ENCODE data around the gene CD22. TPM values are rescaled to one million over a fixed set of nuclear protein-coding genes. Genes with fewer than 3 reads are reported as not detected.

CD22 gene
- total RNA-seq, 2 donors from 2014 or later: 14.0 TPM; not detected in 1

GRCh38 chr19:35341565-35342225, 12.7 kb downstream of the CD22 start:
- Histone ChIP-seq H3K9me3 (no peaks in the 10 kb centered on the region), H3K4me3 (no peak overlapping the region), H3K27me3 (replicated peaks; ENCODE audit: insufficient read depth) (peaks cover 3% of the 10 kb centered on the region), H3K27ac (no peak overlapping the region), H3K36me3 (no peaks in the 10 kb centered on the region), H3K4me1 (replicated peaks) (no peaks in the 10 kb centered on the region)
- intact Hi-C loops (cut with DNase I): no loop called here
- WGBS: 81% methylated on average over 10 of the region's 14 CpGs
- DNase-seq (ENCODE audit: low spot score): no peak
- TF ChIP-seq CTCF (IDR thresholded peaks at IDR 0.05) (no peak), POLR2A (IDR thresholded peaks at IDR 0.05) (no peak), POLR2AphosphoS5 (IDR thresholded peaks at IDR 0.05) (no peak)

GRCh38 chr19:35342430-35342829, 13.4 kb downstream of the CD22 start:
- TF ChIP-seq CTCF (IDR thresholded peaks at IDR 0.05): no peak
- no peak for TF ChIP-seq POLR2A (IDR thresholded peaks at IDR 0.05)
- TF ChIP-seq POLR2AphosphoS5 (IDR thresholded peaks at IDR 0.05): no peak
- Histone ChIP-seq H3K27me3 (replicated peaks; ENCODE audit: insufficient read depth) (peaks cover 3% of the 10 kb centered on the region), H3K36me3 (no peaks in the 10 kb centered on the region), H3K27ac (no peak overlapping the region), H3K4me3 (no peak overlapping the region), H3K9me3 (no peaks in the 10 kb centered on the region), H3K4me1 (replicated peaks) (no peaks in the 10 kb centered on the region)
- DNase-seq (ENCODE audit: low spot score): no peak
- WGBS: 51% methylated on average over 5 of the region's 5 CpGs
- intact Hi-C loops (cut with DNase I): no loop called here

- H3K36me3 ChIP-seq: no peaks in the 10 kb centered on the region
- WGBS: 82% methylated on average over 17 of the region's 17 CpGs
- intact Hi-C loops (cut with DNase I): no loop called here
Observed at GRCh38 chr19:35344511-35345031, 15.6 kb downstream of the CD22 start.

GRCh38 chr19:35345671-35346111, 16.7 kb downstream of the CD22 start:
- DNase-seq (ENCODE audit: low spot score): no peak
- no peaks in the 10 kb centered on the region for H3K36me3 ChIP-seq
- H3K27ac ChIP-seq: no peak overlapping the region
- peaks cover 3% of the 10 kb centered on the region for H3K27me3 ChIP-seq (replicated peaks; ENCODE audit: insufficient read depth)
- H3K9me3 ChIP-seq: no peaks in the 10 kb centered on the region
- intact Hi-C loops (cut with DNase I): no loop called here
- TF ChIP-seq CTCF (IDR thresholded peaks at IDR 0.05) (no peak), POLR2AphosphoS5 (IDR thresholded peaks at IDR 0.05) (no peak), POLR2A (IDR thresholded peaks at IDR 0.05) (no peak)
- 68% methylated on average over 11 of the region's 11 CpGs for WGBS
- no peaks in the 10 kb centered on the region for H3K4me1 ChIP-seq (replicated peaks)
- H3K4me3 ChIP-seq: no peak overlapping the region

More at GRCh38 chr19:35344511-35345031, 15.6 kb downstream of the CD22 start:
- TF ChIP-seq POLR2AphosphoS5 (IDR thresholded peaks at IDR 0.05) (no peak), CTCF (IDR thresholded peaks at IDR 0.05) (no peak), POLR2A (IDR thresholded peaks at IDR 0.05) (no peak)
- Histone ChIP-seq H3K9me3 (no peaks in the 10 kb centered on the region), H3K27ac (no peak overlapping the region), H3K4me3 (no peak overlapping the region), H3K4me1 (replicated peaks) (no peaks in the 10 kb centered on the region), H3K27me3 (replicated peaks; ENCODE audit: insufficient read depth) (peaks cover 3% of the 10 kb centered on the region)
- no peak for DNase-seq (ENCODE audit: low spot score)

Measured in prostate gland (tissue), 2 donors.